PC-9 (cell line): ENCODE measurements around the gene WNK2.

Experiments used
- CTCF ChIP-seq: fragments of 200-600 bp; sonication (generic); conservative IDR thresholded peaks from 2 replicates; pipeline ENCODE4 v1.6.1; 2017; ENCODE audit warnings: mixed run types, antibody characterized with exemption, mild to moderate bottlenecking, moderate library complexity
- EZH2 ChIP-seq: fragments of 200-600 bp; sonication (generic); IDR thresholded peaks from 2 replicates; pipeline ENCODE4 v1.8.0; 2017; ENCODE audit warnings: antibody characterized with exemption, low read depth

GRCh38 chr9:93212409-93212808 lies 28.5 kb downstream of the WNK2 start:
- TF ChIP-seq CTCF (no peak), EZH2 (no peak)
